Trophoblast cell (in vitro differentiated cells and primary cell): ENCODE results near the gene KIF26B.
A peak's percentile ranks its signal among the peaks of the same experiment; 100 is the strongest.

Experiments used
- DNase-seq, 2 donors: peaks; one replicate each; pipeline ENCODE4 v3.0.0-alpha.2; 2016
- H2AFZ ChIP-seq: 2 replicates; pipeline ENCODE4 v1.6.1; 2013; ENCODE audit warnings: low read length, moderate library complexity, mild to moderate bottlenecking; ENCODE audit not compliant: insufficient read depth, poor library complexity
- H2AK5ac ChIP-seq: 2 replicates; pipeline ENCODE4 v1.6.1; 2013; ENCODE audit warnings: mild to moderate bottlenecking, low read length
- H2BK120ac ChIP-seq: 2 replicates; pipeline ENCODE4 v1.6.1; 2013; ENCODE audit warnings: low read length, mild to moderate bottlenecking, moderate library complexity; ENCODE audit not compliant: insufficient read depth, poor library complexity
- H2BK12ac ChIP-seq: 2 replicates; pipeline ENCODE4 v1.6.1; 2013; ENCODE audit warnings: mild to moderate bottlenecking, low read length, moderate library complexity
- H2BK5ac ChIP-seq: 2 replicates; pipeline ENCODE4 v1.6.1; 2013; ENCODE audit warnings: low read length, low read depth, moderate library complexity, mild to moderate bottlenecking; ENCODE audit not compliant: poor library complexity
- H3K14ac ChIP-seq: 2 replicates; pipeline ENCODE4 v1.6.1; 2013; ENCODE audit warnings: mild to moderate bottlenecking, low read length
- H3K18ac ChIP-seq: 2 replicates; pipeline ENCODE4 v1.6.1; 2013; ENCODE audit warnings: mild to moderate bottlenecking, low read length
- H3K23ac ChIP-seq: 2 replicates; pipeline ENCODE4 v1.6.1; 2013; ENCODE audit warnings: low read length
- H3K27ac ChIP-seq: 2 replicates; pipeline ENCODE4 v1.5.1; 2013; ENCODE audit warnings: low read depth, mild to moderate bottlenecking, inconsistent platforms, low read length, moderate library complexity
- H3K27me3 ChIP-seq: 2 replicates; pipeline ENCODE4 v1.6.1; 2013; ENCODE audit warnings: inconsistent platforms, mild to moderate bottlenecking, low read length, moderate library complexity; ENCODE audit not compliant: insufficient read depth
- H3K36me3 ChIP-seq, 2 experiments: 1 replicate in 1 of 2; 2 replicates in 1 of 2; pipeline ENCODE4 v1.6.1; 2013; ENCODE audit warnings: low read length in 2 of 2, mild to moderate bottlenecking in 2 of 2, moderate library complexity in 1 of 2; ENCODE audit not compliant: insufficient read depth in 2 of 2, control insufficient read depth in 1 of 2
- H3K4ac ChIP-seq: 2 replicates; pipeline ENCODE4 v1.6.1; 2013; ENCODE audit warnings: low read depth, mild to moderate bottlenecking, low read length, moderate library complexity
- H3K4me1 ChIP-seq, 2 experiments: 1 replicate in 1 of 2; 2 replicates in 1 of 2; pipeline ENCODE4 v1.6.1; 2013; ENCODE audit warnings: low read length in 2 of 2, mild to moderate bottlenecking in 2 of 2, moderate library complexity in 1 of 2; ENCODE audit not compliant: insufficient read depth in 2 of 2, control insufficient read depth in 1 of 2
- H3K4me2 ChIP-seq: 2 replicates; pipeline ENCODE4 v1.6.1; 2013; ENCODE audit warnings: inconsistent platforms, mild to moderate bottlenecking, low read length, moderate library complexity
- H3K4me3 ChIP-seq: 2 replicates; pipeline ENCODE4 v1.5.1; 2013; ENCODE audit warnings: mild to moderate bottlenecking, low read depth, low read length, inconsistent platforms
- H3K79me1 ChIP-seq: one replicate; pipeline ENCODE4 v1.6.1; 2013; ENCODE audit warnings: low read length
- H3K79me2 ChIP-seq: 2 replicates; pipeline ENCODE4 v1.6.1; 2013; ENCODE audit warnings: low read length, mild to moderate bottlenecking; ENCODE audit not compliant: control insufficient read depth, insufficient read depth, poor library complexity
- H3K9ac ChIP-seq: 2 replicates; pipeline ENCODE4 v1.6.1; 2013; ENCODE audit warnings: mild to moderate bottlenecking, low read length
- H3K9me3 ChIP-seq: 2 replicates; pipeline ENCODE4 v1.6.1; 2013; ENCODE audit warnings: low read depth, mild to moderate bottlenecking, control low read depth, inconsistent platforms, low read length; ENCODE audit not compliant: insufficient read depth
- H4K12ac ChIP-seq: 2 replicates; pipeline ENCODE4 v1.6.1; 2013; ENCODE audit warnings: low read depth, mild to moderate bottlenecking, low read length, moderate library complexity
- H4K8ac ChIP-seq: 2 replicates; pipeline ENCODE4 v1.6.1; 2013; ENCODE audit warnings: low read depth, mild to moderate bottlenecking, low read length, moderate library complexity
- H4K91ac ChIP-seq: one replicate; pipeline ENCODE4 v1.6.1; 2013; ENCODE audit warnings: low read depth, mild to moderate bottlenecking, low read length, moderate library complexity
- WGBS: extraction: QIAGEN DNeasy Blood & Tissue Kit; methylation state at CpG from one replicate; pipeline ENCODE4 v1.1.7; 2013; ENCODE audit warnings: missing lambda C conversion rate; ENCODE audit not compliant: insufficient read length, insufficient coverage; ENCODE audit errors: extremely low coverage; 5-methylcytosine and 5-hydroxymethylcytosine counted together

Gene KIF26B

DNA sequence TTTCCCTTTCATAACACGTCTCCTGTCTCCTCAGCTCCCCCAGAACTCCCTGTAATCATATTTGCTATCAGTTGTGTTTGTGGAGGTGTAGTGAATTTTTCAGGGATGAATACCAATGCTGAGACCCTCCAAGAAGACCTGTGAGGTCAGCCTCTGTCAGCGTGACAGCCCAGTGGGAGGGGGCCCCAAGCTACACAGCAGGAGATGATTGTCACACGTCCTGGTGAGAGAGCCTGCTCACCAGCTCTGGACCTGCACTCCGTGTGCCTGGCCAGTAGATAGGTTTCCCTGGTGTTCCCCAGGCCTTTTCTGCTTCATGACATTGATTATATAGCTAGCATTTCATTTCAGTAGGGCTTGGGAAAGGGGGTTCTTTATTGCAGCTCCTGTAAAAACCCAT, 421.5 kb downstream of the KIF26B start:
- H3K4me1 ChIP-seq, result peaks cover 7 to 10% of the 10 kb centered on the region in 2 experiments
- no peaks in the 10 kb centered on the region for H3K9me3 ChIP-seq
- no peak overlapping the region for H3K23ac ChIP-seq
- H2BK120ac ChIP-seq, result no peak overlapping the region
- H3K4ac ChIP-seq, result no peak overlapping the region
- H4K91ac ChIP-seq, result no peak overlapping the region
- no CpG with 5 or more reads among the region's 4 CpGs for WGBS
- DNase-seq, result no peak
- H3K27ac ChIP-seq, result no peak overlapping the region
- H2AFZ ChIP-seq, result no peak overlapping the region
- no peak overlapping the region for H3K18ac ChIP-seq
- H3K36me3 ChIP-seq, result peaks cover 3% of the 10 kb centered on the region in 2 experiments
- H3K4me3 ChIP-seq, result no peak overlapping the region
- H3K79me1 ChIP-seq, result no peaks in the 10 kb centered on the region
- no peak overlapping the region for H2BK12ac ChIP-seq
- H3K79me2 ChIP-seq, result no peaks in the 10 kb centered on the region
- H2AK5ac ChIP-seq, result no peak overlapping the region
- H2BK5ac ChIP-seq, result no peak overlapping the region
- H4K12ac ChIP-seq, result no peak overlapping the region
- no peak overlapping the region for H4K8ac ChIP-seq
- H3K4me2 ChIP-seq, result no peak overlapping the region
- H3K27me3 ChIP-seq, result no peaks in the 10 kb centered on the region
- H3K14ac ChIP-seq, result peak overlapping the region; percentile 5
- no peak overlapping the region for H3K9ac ChIP-seq

- no peaks in the 10 kb centered on the region for H3K79me1 ChIP-seq
- H2BK120ac ChIP-seq, result no peak overlapping the region
- H4K8ac ChIP-seq, result no peak overlapping the region
- no peaks in the 10 kb centered on the region for H3K27me3 ChIP-seq
- H3K27ac ChIP-seq, result no peak overlapping the region
- no peak overlapping the region for H3K23ac ChIP-seq
- peaks cover 3% of the 10 kb centered on the region in 2 experiments for H3K36me3 ChIP-seq
- no peak overlapping the region for H4K12ac ChIP-seq
- no peak overlapping the region for H3K14ac ChIP-seq
- H2AK5ac ChIP-seq, result no peak overlapping the region
- H3K18ac ChIP-seq, result no peak overlapping the region
- H3K4me3 ChIP-seq, result no peak overlapping the region
- no CpG with 5 or more reads among the region's 34 CpGs for WGBS
- peaks cover 3 to 5% of the 10 kb centered on the region in 2 experiments for H3K4me1 ChIP-seq
- H3K4ac ChIP-seq, result no peak overlapping the region
- no peak overlapping the region for H4K91ac ChIP-seq
- no peak overlapping the region for H2BK12ac ChIP-seq
- no peak overlapping the region for H2BK5ac ChIP-seq
- no peak overlapping the region for H3K9ac ChIP-seq
- DNase-seq, result no peak
- no peak overlapping the region for H2AFZ ChIP-seq
- no peak overlapping the region for H3K4me2 ChIP-seq
- H3K79me2 ChIP-seq, result no peaks in the 10 kb centered on the region
- H3K9me3 ChIP-seq, result no peaks in the 10 kb centered on the region
Measured at GRCh38 chr1:245577191-245578157, 422.7 kb downstream of the KIF26B start.

- Histone ChIP-seq H3K27me3 (no peaks in the 10 kb centered on the region), H2AFZ (no peak overlapping the region), H3K9ac (no peak overlapping the region), H3K9me3 (no peaks in the 10 kb centered on the region), H3K36me3 (peaks cover 6% of the 10 kb centered on the region in 2 experiments), H4K8ac (no peak overlapping the region), H3K23ac (no peak overlapping the region), H3K4me2 (no peak overlapping the region), H2BK5ac (no peak overlapping the region), H3K4ac (no peak overlapping the region), H3K27ac (no peak overlapping the region), H3K4me3 (no peak overlapping the region), H3K79me2 (no peaks in the 10 kb centered on the region), H2BK12ac (no peak overlapping the region), H3K18ac (peak overlapping the region; percentile 51), H3K79me1 (no peaks in the 10 kb centered on the region), H4K12ac (no peak overlapping the region), H4K91ac (no peak overlapping the region), H3K4me1 (peaks cover 3 to 5% of the 10 kb centered on the region in 2 experiments), H2AK5ac (no peak overlapping the region), H3K14ac (peak overlapping the region; percentile 34), H2BK120ac (no peak overlapping the region)
- no CpG with 5 or more reads among the region's 3 CpGs for WGBS
- no peak for DNase-seq
Measured at GRCh38 chr1:245578308-245578707, 423.5 kb downstream of the KIF26B start.

- no peak overlapping the region for H3K9ac ChIP-seq
- no peak overlapping the region for H2BK5ac ChIP-seq
- no peak overlapping the region for H2AK5ac ChIP-seq
- no peak overlapping the region for H3K4ac ChIP-seq
- H3K14ac ChIP-seq, result no peak overlapping the region
- H3K79me2 ChIP-seq, result no peaks in the 10 kb centered on the region
- H3K4me3 ChIP-seq, result no peak overlapping the region
- H2BK120ac ChIP-seq, result no peak overlapping the region
- no peak for DNase-seq
- no peak overlapping the region for H3K4me2 ChIP-seq
- no peaks in the 10 kb centered on the region for H3K9me3 ChIP-seq
- no peak overlapping the region for H4K12ac ChIP-seq
- no peak overlapping the region for H3K27ac ChIP-seq
- H3K23ac ChIP-seq, result no peak overlapping the region
- no peak overlapping the region for H3K18ac ChIP-seq
- no peak overlapping the region for H2AFZ ChIP-seq
- peaks cover 6 to 9% of the 10 kb centered on the region in 2 experiments for H3K36me3 ChIP-seq
- no peak overlapping the region for H2BK12ac ChIP-seq
- H3K27me3 ChIP-seq, result no peaks in the 10 kb centered on the region
- peaks cover 3 to 5% of the 10 kb centered on the region in 2 experiments for H3K4me1 ChIP-seq
- H4K8ac ChIP-seq, result no peak overlapping the region
- H3K79me1 ChIP-seq, result no peaks in the 10 kb centered on the region
- H4K91ac ChIP-seq, result no peak overlapping the region
Measured at GRCh38 chr1:245578771-245579170, 424.0 kb downstream of the KIF26B start.
